ENCODE data around the gene HS6ST3.

The HS6ST3 gene

DNA sequence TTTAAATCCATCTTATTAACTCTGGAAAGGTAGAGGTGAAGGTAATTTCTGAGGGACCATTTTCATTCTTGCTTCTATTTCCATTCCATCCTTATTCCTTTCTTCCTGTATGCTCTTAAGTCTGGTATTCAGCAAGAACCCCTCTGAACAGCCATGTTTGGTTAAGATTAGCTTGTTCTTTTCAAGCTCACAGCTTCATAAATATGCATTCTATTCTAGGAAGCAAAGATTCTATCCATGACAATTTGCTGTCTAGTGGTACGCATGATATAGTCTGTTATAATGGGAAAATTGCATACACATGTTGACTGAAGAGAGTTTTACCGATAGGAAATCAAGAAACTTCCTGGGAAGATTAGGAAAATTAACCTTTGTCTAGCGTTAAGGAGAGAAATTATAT, 218.7 kb downstream of the HS6ST3 start:
- no peak for DNase-seq (ENCODE audit: low spot score)

DNA sequence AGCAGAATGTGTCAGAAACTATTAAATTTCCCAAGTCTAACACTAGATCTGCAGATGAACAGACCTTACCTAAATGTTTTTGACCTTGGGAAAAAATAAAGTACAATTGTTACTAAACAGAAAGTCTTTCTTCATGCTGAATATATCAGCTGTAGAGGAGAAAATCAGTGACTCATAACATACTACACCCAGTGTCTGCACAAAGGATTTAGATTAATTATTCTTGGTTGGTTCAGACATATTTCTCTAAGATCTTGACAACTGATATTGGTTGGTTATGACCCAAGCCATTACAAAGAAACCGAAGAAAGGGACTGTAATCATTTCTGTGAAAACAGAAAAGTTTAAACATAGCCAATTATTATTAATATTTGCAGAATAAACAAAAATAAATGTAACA, 225.1 kb downstream of the HS6ST3 start:
- no peak for DNase-seq (ENCODE audit: low spot score)

DNA sequence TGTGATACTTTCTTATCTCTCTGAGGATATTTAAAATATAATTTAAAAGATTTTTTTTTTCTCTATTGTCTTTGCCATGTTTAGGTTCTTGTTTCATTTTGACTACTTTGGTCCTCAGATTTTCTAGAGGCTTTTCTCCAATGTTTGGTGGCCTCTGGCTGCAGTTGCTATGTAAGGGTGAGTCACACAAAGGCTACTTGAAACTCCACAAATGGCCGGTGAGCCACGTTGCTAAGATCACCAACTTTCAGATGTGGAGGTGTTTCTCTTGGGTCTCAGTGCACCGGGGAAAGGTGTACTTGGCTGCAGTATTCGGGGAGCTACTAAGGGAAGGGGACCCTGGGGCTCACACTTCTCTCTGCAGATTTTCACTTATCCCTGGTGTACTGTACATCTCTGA, 248.1 kb downstream of the HS6ST3 start:
- DNase-seq (ENCODE audit: low spot score), result no peak

DNA sequence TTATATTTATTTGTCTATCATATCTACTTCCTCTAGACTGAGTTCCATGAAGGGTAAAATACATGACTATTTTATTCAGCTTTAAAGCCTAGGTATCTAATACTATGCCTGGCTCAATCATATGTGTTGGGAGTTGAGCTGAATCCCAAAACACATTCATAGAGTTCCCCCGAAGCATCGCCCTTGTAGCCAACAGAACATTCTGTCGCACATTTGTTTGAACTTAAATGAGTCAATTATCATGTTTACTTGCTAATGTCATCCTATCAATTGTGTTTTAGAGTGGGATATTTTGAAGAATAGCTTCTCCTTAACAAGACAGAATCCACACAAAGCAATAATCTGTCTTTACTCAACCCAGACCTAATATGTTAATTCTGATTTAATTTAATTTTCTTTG, 252.4 kb downstream of the HS6ST3 start:
- DNase-seq (ENCODE audit: low spot score), result no peak

DNA sequence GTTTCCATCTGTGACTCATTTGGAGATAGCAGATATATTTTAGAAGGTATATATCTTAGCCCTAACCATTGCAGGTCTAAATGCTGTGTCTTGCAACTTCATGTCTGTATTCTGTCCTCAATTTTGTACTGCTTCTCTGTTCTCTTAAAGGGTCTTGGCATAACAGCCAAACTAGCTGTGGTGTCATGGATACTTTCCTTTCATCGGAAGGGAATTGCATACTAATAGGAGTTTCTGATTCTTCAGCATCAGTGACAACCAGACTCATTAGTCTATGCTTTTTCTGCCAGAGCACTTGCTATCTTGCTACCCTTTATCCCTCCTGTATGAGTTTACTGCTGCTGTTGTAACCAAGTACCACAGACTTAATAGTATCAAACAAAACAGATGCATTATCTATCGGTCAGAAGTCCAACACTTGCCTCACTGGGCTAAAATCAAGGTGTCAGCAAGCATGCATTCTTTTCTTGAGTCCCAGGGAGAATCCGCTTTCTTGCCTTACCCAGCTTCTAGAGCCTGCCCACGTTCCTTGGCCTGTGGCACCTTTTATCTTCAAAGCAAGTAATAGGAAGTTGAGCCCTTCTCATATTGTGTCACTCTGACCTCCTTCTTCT, 253.1 kb downstream of the HS6ST3 start:
- no peak for DNase-seq (ENCODE audit: low spot score)

DNA sequence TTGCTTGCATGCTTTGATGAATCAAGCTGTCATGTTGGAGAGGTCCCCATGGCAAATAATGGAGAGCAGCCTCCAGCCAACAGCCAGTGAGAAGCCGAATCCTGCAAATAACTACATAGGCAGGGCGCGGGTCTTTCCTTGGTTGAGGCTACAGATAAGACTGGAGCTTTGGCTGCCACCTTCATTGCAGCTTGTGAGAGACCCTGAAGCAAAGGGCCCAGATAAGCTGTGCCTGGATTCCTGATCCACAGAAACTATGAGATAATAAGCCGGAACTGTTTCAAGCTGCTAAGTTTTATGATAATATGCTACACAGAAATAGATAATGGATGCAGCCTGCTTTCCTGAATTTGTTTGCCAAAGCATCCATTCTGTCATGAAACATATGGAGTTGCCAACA, 257.0 kb downstream of the HS6ST3 start:
- DNase-seq (ENCODE audit: low spot score), result no peak

DNA sequence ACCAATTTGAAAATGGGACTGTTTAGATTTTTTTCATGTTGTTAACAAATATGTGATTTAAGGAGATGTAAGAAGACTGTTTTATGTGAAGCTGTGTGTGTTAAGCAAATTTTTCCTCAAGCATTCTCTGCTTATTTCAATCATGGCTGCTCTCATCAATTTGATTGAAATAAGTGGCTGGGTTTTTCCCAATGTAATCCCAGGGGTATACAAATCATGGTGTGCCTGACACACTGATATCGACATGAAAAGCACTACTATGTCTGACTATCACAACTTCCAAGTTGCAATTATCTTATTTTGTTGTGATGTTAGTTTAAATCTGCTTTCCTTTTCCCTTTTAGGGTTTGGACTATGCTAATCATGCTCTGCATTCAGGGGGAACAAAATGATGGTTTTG, 283.7 kb downstream of the HS6ST3 start:
- DNase-seq (ENCODE audit: low spot score), result no peak

DNA sequence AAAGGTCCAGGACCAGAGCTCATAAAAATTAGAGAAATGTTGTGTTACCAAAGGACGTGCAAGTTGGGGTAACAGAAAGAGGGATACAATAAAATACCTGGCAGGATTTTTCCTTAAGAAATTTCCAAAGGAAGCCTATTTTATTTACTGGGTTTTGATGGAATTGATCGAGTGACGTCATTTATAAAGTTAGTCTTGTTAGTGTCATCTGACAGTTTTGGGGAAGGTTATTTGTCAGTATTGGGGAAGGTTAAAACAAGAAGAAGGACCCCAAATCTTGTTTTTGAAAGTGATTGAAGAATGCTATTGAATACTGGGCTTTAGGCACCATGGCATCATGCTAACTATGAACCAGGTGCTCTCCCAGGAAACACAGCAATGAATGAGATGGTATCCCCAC, 287.9 kb downstream of the HS6ST3 start:
- DNase-seq (ENCODE audit: low spot score), result no peak

DNA sequence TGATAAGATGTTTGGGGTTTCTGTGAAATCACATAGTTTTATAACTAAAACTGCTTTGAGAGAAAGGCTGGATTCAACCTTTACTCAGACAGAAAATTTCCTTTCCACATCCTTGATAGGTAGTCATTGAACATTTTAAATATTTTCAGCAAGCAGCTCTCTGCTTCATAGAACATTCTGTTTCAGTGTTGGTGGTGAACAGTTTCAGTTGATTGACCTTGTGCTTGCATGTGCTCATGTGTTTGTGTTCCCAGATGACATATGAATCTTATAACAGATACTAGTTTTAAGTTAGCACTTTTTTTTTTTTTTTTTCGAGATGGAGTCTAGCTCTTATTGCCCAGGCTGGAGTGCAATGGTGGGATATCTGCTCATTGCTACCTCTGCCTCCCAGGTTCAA, 290.1 kb downstream of the HS6ST3 start:
- DNase-seq (ENCODE audit: low spot score), result no peak

DNA sequence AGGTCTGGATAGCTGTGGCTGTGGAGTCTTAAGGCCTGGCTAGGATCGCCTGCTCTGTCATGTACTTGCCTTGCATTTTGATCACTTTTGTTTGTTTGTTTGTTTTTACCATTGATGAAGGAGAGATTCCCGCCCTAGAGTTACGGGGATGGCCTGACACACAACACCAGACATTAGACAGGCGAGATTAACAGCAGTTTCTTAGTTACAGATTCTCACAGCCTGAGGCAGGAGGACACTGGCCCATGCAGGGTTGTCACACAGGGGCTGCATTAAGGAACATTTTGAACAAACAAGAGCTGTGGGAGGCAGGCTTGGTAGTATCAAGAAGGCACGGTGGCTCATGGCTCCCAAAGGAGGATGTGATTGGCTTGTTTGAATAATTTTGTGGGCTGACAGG, 291.8 kb downstream of the HS6ST3 start:
- no peak for DNase-seq (ENCODE audit: low spot score)

DNA sequence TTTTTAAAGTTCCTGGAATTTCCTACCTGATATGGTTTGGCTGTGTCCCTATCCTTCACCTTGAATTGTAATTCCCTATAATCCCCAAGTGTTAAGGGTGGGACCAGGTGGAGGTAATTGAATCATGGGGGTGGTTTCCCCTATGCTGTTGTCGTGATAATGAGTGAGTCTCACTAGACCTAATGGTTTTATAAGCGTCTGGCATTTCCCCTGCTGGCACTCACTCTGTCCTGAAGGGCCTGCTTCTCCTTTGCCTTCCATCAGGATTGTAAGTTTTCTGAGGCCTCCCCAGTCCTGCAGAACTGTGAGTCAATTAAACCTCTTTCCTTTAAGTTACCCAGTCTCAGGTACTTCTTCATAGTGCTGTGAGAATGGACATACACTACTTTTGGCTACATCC, 298.7 kb downstream of the HS6ST3 start:
- DNase-seq (ENCODE audit: low spot score), result no peak

DNA sequence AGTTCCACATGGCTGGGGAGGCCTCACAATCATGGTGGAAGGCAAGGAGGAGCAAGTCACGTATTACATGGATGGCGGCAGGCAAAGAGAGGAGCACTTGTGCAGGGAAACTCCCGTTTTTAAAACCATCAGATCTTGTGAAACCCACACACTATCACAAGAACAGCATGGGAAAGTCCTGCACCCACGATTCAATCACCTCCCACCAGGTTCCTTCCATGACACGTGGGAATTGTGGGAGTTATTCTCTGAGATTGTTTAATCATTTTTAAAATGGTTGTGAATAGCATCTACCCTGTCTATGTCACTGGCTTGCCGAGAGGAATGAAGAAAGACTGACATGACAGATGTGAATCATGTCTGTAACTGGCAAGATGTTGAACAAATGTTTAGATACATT, 301.7 kb downstream of the HS6ST3 start:
- no peak for DNase-seq (ENCODE audit: low spot score)

DNA sequence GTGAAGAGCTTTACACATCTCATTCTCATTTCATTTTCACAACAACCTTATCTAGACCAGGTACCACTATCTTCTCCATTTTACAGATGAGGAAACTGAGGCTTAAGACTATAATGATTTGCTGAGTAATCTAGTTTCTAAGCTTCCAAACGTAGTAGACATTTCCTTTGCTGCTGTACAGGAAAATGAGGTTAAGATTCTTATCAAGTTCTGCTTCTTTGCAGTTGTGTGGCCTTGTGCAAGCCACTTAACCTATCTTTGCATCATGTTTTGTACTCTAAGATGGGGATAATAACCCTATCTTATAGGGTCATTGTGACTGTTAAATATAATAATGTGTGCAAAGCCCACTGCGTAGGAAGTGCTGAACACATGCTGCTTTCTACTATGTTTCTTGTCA, 307.9 kb downstream of the HS6ST3 start:
- DNase-seq (ENCODE audit: low spot score), result no peak

DNA sequence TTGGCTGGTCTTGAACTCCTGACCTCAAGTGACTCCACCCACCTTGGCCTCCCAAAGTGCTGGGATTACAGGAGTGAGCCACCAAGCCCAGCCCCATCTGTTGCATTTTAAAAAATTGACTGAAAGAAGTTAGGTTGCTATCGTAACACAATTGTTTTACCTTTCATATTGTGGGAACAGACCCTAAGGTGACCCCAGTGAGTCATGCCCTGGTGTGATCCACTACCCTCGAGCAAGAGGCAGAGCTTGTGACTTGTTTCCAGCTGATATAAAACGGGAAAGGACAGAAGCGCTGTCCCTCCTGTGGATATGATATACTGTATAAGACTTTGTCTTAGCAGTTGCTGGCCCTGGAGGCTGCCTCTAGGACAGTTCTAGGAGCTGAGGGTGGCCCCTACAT, 308.6 kb downstream of the HS6ST3 start:
- no peak for DNase-seq (ENCODE audit: low spot score)

DNA sequence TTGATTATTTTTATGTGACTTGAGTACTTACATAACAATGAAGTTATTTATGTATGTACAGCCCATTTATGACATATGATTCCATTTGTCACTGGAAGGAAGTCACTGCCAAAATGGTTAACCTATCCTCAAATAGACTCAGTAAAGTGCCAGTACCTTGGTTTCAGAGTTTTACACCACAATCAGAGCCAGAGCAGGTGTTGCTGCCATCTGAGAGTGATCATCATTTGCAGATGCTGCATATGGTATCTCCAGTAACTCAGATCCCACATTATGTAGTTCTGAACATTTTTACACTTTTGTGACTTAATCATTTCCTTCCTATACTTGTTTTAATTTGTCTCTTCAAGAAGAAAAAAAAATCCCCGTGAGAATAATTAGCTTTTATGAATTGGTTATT, 313.3 kb downstream of the HS6ST3 start:
- DNase-seq (ENCODE audit: low spot score), result no peak

DNA sequence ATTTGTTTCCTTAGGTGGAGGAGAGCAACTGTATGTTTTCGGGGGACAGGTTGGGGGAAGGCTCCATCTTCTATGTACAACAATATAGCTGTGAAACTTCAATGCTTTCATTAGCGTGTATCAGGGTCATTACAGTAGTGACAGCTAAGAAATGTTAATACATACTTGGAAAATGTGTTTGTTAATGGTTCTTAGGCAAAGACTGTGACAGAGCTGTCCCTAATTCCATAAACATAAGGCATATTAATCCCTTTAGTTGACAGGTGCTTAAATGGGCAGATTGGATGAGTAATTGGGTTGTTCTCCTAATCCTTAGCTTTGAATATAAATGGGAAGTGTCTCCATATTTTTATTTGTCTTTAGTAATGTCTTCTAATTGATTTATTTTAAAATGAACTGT, 313.7 kb downstream of the HS6ST3 start:
- DNase-seq (ENCODE audit: low spot score), result no peak

DNA sequence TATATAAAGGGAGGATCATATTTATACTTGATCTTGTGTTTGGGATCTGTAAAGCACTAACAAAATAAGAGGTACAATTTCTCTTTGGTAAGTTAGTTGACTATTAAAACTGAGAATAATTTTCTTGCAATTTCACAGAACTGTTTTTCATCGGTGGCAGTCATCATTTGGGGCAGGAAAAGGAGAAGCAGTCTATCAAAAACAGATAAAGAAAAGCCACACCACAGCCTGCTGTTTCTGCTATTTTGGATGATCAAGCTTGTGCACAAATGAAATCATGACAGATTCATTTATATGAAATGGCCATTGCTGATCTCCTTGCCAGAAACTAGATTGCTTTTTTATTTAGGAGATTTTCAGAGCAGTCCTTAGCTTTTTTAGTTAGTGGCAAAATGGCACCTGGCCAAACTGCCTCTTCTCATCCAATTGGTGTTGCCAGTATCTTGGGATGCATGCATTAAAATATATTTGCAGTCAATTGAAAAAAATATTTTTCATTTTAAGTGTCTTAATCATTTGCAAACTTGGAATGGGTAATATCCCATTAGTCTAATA, 326.0 kb downstream of the HS6ST3 start:
- no peak for DNase-seq (ENCODE audit: low spot score)

DNA sequence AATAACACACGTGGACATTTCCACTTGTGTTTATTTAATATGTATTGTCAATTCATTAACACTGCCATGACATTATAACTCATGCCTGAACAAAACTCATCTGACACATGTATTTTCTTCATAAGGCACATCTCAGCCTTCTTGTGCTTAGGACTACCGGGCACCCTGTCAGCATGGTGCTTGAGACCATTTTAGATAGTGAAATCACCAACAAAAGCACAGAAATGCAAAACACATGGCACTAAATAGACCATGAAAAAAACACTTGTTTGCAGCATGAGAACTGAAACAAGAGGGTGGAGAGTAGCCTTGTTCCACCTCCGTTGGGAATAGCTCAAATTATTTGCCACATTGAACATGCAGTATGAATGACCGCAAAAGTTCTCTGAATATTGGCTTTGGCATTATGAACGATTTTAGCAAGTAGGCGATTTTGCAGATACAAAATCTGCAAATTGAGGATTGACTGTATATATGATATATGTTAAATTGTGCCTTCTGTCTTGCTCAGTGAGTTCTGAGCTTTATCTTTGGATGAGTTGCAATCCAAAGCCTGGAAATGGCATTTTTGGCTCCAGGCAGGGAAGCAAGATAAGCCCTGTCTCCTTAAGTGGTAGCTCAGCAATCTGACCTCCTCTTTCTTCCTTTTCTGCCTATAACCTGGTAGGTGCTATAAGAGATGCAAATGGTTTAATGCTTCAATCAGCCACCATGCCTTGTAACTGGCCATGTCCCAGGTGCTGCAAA, 328.2 kb downstream of the HS6ST3 start:
- DNase-seq (ENCODE audit: low spot score), result no peak

DNA sequence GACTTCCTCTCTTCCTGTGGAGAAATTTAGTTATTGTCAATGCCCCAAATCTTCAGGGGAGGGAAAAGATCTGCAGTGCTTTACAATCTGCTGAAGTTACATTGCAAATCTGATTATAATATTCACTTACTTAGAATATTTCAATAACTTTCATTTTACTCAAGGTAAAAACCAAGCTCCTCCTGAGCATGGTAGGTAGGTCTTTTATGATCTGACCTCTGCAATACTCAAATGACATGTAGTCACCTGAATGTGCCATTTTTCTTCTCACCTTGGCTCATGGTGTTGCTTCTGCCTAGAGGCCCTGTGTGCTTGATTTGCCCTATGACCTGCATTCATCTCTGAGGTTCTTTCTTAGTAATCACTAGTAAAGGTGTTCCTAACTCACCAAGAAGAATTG, 331.4 kb downstream of the HS6ST3 start:
- no peak for DNase-seq (ENCODE audit: low spot score)

DNA sequence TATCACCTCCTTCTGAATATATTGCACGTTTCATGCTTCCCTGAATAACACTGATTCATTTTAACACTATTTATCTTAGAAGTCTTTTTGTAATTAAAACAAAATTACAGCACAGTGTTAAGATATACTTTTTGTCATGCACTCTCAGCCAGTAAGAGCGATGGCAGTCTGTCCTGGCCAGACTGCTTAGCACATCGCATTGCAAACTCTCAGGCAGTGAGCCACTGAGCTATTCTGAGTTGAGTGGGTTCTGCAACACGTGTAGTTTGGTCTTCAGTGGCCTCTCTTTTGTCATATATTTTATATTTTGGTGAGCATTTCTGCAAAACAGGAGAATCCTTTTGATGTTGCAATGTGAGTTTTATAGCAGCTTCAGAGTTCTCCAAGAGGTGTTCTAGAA, 332.1 kb downstream of the HS6ST3 start:
- DNase-seq (ENCODE audit: low spot score), result no peak

DNA sequence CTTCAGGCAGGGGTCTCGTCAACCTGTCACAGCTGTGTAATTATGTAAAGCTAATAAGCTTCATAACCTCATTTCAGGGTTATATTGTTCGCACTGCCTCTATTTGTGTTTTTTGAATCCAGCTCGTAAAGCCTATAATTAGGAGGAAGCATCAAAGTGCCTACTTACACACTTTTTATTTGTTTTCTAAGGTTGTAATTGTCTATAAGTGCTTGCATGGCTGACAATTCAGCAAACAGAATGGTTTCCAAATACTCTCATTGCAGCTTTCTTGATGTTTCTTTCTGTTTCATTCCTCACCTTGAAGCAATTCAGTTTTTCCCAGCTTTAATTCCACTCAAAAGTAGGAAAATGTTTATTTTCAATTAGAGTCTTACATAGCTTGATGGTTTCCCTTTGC, 336.3 kb downstream of the HS6ST3 start:
- DNase-seq (ENCODE audit: low spot score), result no peak

DNA sequence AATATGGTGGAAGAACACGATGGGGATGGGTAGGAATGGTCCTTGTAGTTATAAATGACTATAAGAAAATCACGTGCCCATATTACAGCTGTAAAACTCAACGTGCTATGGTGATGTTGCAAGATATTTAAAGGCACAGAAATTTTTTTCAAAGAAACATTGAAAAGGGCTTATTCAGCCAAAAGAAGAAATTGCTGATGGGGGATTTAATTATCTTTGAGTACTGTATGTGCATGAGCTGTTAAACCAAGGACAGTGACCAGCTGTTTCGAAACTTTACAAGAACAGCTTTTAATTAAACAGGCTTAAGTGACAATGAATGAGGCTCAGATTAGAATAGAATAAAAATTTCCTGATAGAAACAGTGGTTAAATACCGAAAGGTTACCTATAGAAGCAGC, 339.0 kb downstream of the HS6ST3 start:
- no peak for DNase-seq (ENCODE audit: low spot score)

DNA sequence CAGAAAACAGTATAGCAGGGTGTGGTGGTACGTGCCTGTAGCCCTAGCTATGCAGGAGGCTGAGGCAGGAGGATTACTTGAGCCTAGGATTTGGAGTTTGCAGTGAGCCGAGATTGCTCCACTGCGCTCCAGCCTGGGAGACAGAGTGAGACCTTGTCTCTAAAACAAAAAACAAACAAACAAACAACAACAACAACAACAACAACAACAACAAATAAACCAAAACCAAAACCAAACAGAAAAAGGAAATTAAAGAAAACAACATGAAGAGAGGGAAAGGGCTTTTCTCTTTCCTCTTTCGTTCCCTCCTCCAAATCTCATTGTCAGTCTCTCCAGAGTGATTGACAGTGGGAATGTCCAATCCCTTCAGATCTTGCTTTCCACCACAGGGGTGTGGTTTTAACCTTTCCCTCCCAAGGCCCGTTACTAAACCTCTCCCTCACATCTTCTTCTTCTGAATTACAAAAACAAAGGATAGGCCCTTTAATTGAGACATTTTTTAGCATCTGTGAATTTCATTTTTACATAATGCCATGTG, 341.2 kb downstream of the HS6ST3 start:
- DNase-seq (ENCODE audit: low spot score), result no peak

DNA sequence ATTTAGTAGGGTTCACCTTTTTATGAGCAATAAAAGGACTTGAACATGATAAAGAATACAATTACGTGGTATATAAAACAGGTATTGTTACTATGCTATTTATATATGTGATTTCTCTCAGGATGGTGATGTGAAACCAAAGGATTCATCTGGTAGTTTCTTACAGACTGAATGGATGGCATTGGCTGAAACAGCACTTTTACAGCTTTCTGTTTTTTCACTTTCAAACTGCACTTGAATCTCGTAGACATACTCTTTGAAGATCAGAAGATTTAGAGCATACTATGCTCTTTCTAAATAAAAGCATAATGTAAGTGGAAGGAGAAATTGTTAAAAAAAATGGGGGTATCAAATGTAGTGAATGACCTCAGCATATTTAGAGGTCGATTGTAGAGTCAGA, 354.8 kb downstream of the HS6ST3 start:
- DNase-seq (ENCODE audit: low spot score), result no peak

Measured in CD4-positive, alpha-beta T cell treated with Interleukin-15 for 4 hours (primary cell).